GM12878 (cell line): ENCODE data around the gene SLFN14. TPM values are rescaled to one million over a fixed set of nuclear protein-coding genes. Genes with fewer than 3 reads are reported as not detected.

Experiments used
- ATAC-seq: fragments of 200-7000 bp; cut with Tn5 transposase; 3 replicates; pipeline ENCODE4 v1.9.1; 2020; ENCODE audit warnings: mild to moderate bottlenecking, moderate library complexity
- BruUV-seq: library from RNA; stranded (reverse); fragments of 400-500 nt; replicated peaks from 2 replicates; lab custom pipeline; 2021; lab: Mats Ljungman, UMichigan
- CTCF ChIA-PET: fragments of 300-600 bp; sonication (Branson Sonifier 250); formaldehyde crosslinking; extraction: SDS; loops from one replicate; lab custom pipeline; 2021; ENCODE audit warnings: inconsistent platforms; lab: Yijun Ruan, JAX
- POLR2A ChIA-PET: fragments of 350-600 bp; formaldehyde crosslinking; extraction: SDS; loops from one replicate; lab custom pipeline; 2021; ENCODE audit warnings: inconsistent platforms; lab: Charles Lee
- RAD21 ChIA-PET: fragments of 300-600 bp; sonication (Branson Sonifier 250); formaldehyde crosslinking; loops from one replicate; lab custom pipeline; 2023; ENCODE audit warnings: antibody characterized with exemption; ENCODE audit not compliant: unreplicated experiment; lab: Charles Lee
- SMC1A ChIA-PET: fragments of 300-600 bp; sonication (Branson Sonifier 250); formaldehyde crosslinking; loops from one replicate; lab custom pipeline; 2023; ENCODE audit not compliant: unreplicated experiment, uncharacterized antibody; lab: Charles Lee
- DNase-seq: peaks from one replicate; pipeline ENCODE4 v3.0.0-alpha.2; 2011; ENCODE audit warnings: low read depth, low spot score
- FAIRE-seq: peaks from 3 replicates; lab custom pipeline; 2011; peaks lifted over from hg19 to GRCh38; lab: Jason Lieb, UNC
- H2AFZ ChIP-seq: 2 replicates; pipeline ENCODE4 v1.6.0; 2011; ENCODE audit warnings: low read depth, low read length, control low read depth; ENCODE audit not compliant: control insufficient read depth
- H3K27ac ChIP-seq: 2 replicates; pipeline ENCODE4 v1.5.1; 2011; ENCODE audit warnings: control low read depth; ENCODE audit not compliant: control insufficient read depth, insufficient read depth
- H3K27me3 ChIP-seq, 2 experiments: replicated peaks in 1 of 2; 2 replicates each; pipeline versions ENCODE4 v1.6.0 to v1.6.1; 2011; ENCODE audit warnings: low read length in 1 of 2; ENCODE audit not compliant: control insufficient read depth in 2 of 2, insufficient read depth in 2 of 2
- H3K36me3 ChIP-seq, 2 experiments: 2 replicates each; pipeline ENCODE4 v1.5.1; 2011; ENCODE audit warnings: low read length in 1 of 2; ENCODE audit not compliant: control insufficient read depth in 2 of 2, insufficient read depth in 2 of 2
- H3K4me1 ChIP-seq: 2 replicates; pipeline ENCODE4 v1.6.1; 2011; ENCODE audit warnings: mild to moderate bottlenecking, low read length, moderate library complexity, mixed read lengths; ENCODE audit not compliant: control insufficient read depth, insufficient read depth
- H3K4me2 ChIP-seq: 2 replicates; pipeline ENCODE4 v1.6.0; 2011; ENCODE audit warnings: control low read depth; ENCODE audit not compliant: control insufficient read depth, insufficient read depth
- H3K4me3 ChIP-seq: fragments of 200-600 bp; sonication (generic); 2 replicates; pipeline ENCODE4 v1.5.1; 2016
- H3K79me2 ChIP-seq: 2 replicates; pipeline ENCODE4 v1.6.0; 2011; ENCODE audit warnings: low read length; ENCODE audit not compliant: control insufficient read depth, insufficient read depth
- H3K9ac ChIP-seq: 2 replicates; pipeline ENCODE4 v1.8.0; 2011; ENCODE audit warnings: low read length, control low read depth, mixed read lengths; ENCODE audit not compliant: control insufficient read depth, insufficient read depth
- H3K9me3 ChIP-seq: replicated peaks from 3 replicates; pipeline ENCODE4 v1.5.1; 2011; ENCODE audit warnings: mild to moderate bottlenecking, low read length; ENCODE audit not compliant: control insufficient read depth, insufficient read depth
- H4K20me1 ChIP-seq: 2 replicates; pipeline ENCODE4 v1.6.0; 2011; ENCODE audit not compliant: control insufficient read depth, insufficient read depth
- ASH2L ChIP-seq: fragments of 300-600, 200-600 bp; sonication (generic); IDR thresholded peaks from 2 replicates; pipeline ENCODE4 v1.6.1; 2017; ENCODE audit warnings: low read depth, mild to moderate bottlenecking, borderline replicate concordance
- BMI1 ChIP-seq: fragments of 450-650 bp; IDR thresholded peaks from 2 replicates; pipeline ENCODE4 v1.6.1; 2016; ENCODE audit warnings: mild to moderate bottlenecking, moderate library complexity, borderline replicate concordance
- CEBPB ChIP-seq, 2 experiments: fragments of 150-350 bp in 1 of 2; IDR thresholded peaks; 2 replicates each; pipeline ENCODE4 v1.6.1; 2012 to 2014; ENCODE audit warnings: low read depth in 2 of 2, low read length in 2 of 2, borderline replicate concordance in 1 of 2, inconsistent platforms in 1 of 2
- CREB1 ChIP-seq: IDR thresholded peaks from 2 replicates; pipeline ENCODE4 v1.6.1; 2012; ENCODE audit warnings: low read depth, mild to moderate bottlenecking, inconsistent platforms
- EGR1 ChIP-seq, 2 experiments: IDR thresholded peaks; 1 replicate in 1 of 2; 2 replicates in 1 of 2; pipeline ENCODE4 v1.6.1; 2011 to 2012; ENCODE audit warnings: low read depth in 2 of 2, low read length in 2 of 2, borderline replicate concordance in 1 of 2, mild to moderate bottlenecking in 1 of 2, moderate library complexity in 1 of 2
- ESRRA ChIP-seq: IDR thresholded peaks from 2 replicates; pipeline ENCODE4 v1.6.1; 2012; ENCODE audit warnings: mild to moderate bottlenecking, low read length, improper control_type of control experiment
- FOXM1 ChIP-seq: IDR thresholded peaks from 2 replicates; pipeline ENCODE4 v1.6.1; 2012; ENCODE audit warnings: low read depth, mild to moderate bottlenecking, inconsistent platforms, low read length, moderate library complexity
- HDGF ChIP-seq: fragments of 450-650 bp; IDR thresholded peaks from 2 replicates; pipeline ENCODE4 v1.6.1; 2016; ENCODE audit warnings: antibody characterized with exemption
- KAT2A ChIP-seq: conservative IDR thresholded peaks from 2 replicates; pipeline ENCODE4 v1.6.1; 2011; ENCODE audit warnings: low read depth, low read length; ENCODE audit not compliant: control insufficient read depth
- KLF5 ChIP-seq: fragments of 450-650 bp; IDR thresholded peaks from 2 replicates; pipeline ENCODE4 v1.6.1; 2014; ENCODE audit warnings: mild to moderate bottlenecking; ENCODE audit not compliant: partially characterized antibody
- MXI1 ChIP-seq: fragments of 150-350 bp; IDR thresholded peaks from 2 replicates; pipeline ENCODE4 v1.6.1; 2011; ENCODE audit warnings: low read depth, mild to moderate bottlenecking, inconsistent platforms, low read length, improper control_type of control experiment
- STAT3 ChIP-seq: IDR thresholded peaks from 2 replicates; pipeline ENCODE4 v1.6.1; 2011; ENCODE audit warnings: low read depth, low read length, improper control_type of control experiment
- ZNF592 ChIP-seq: fragments of 450-650 bp; IDR thresholded peaks from 2 replicates; pipeline ENCODE4 v1.6.1; 2017; ENCODE audit warnings: mild to moderate bottlenecking, moderate library complexity
- WGBS: methylation state at CpG from one replicate; pipeline ENCODE4 v1.1.6; 2016; ENCODE audit warnings: low lambda C conversion rate; ENCODE audit not compliant: insufficient replicate concordance, insufficient coverage; ENCODE audit errors: missing lambda C conversion rate; 5-methylcytosine and 5-hydroxymethylcytosine counted together
- in situ Hi-C: fragments of 300-500 bp; cut with MboI; formaldehyde crosslinking; loops from 9 replicates; pipeline ENCODE4 v1.14.3; 2018; ENCODE audit warnings: mixed read lengths
- intact Hi-C: fragments of 100-400 bp; cut with micrococcal nuclease; formaldehyde crosslinking; loops from one replicate; pipeline ENCODE4 v1.14.2; 2022; ENCODE audit not compliant: unreplicated experiment
- polyA plus RNA-seq, 11 experiments: library from polyadenylated mRNA; depleted of rRNA in 4 of 11; unstranded in 6 of 11; stranded (reverse) in 5 of 11; fragments of >200 nt; fragmentation: Nextera tagmentation in 4 of 11; fragmentation: Illumina TruSeq in 1 of 11; extraction: Ambion mirVana in 4 of 11; extraction: Trizol in 1 of 11; gene quantifications; 1 replicate in 1 of 11; 2 replicates in 10 of 11; pipeline versions ENCODE4 v1.2.1 to v1.2.3, GENCODE V29; 2011 to 2016; ENCODE audit warnings: inconsistent platforms in 2 of 11, missing spikeins in 2 of 11, low read depth in 1 of 11
- total RNA-seq, 4 experiments: library from RNA; depleted of rRNA in 3 of 4; stranded (reverse); fragments of >200 nt in 3 of 4; fragmentation: Illumina TruSeq in 1 of 4; extraction: Trizol in 1 of 4; gene quantifications; 2 replicates each; pipeline versions ENCODE4 v1.2.1 to v1.2.3, GENCODE V29; 2013 to 2021
- TF ChIP-seq, protein P1 (sequence below): IDR thresholded peaks from 2 replicates; pipeline ENCODE4 v1.6.1; 2011; ENCODE audit warnings: low read depth, low read length, improper control_type of control experiment, borderline replicate concordance
- TF ChIP-seq, protein P2 (sequence below): fragments of 450-650 bp; formaldehyde crosslinking; IDR thresholded peaks from 2 replicates; pipeline ENCODE4 v1.5.0; 2022; ENCODE audit warnings: mild to moderate bottlenecking, missing genetic modification characterization

The SLFN14 gene
- total and polyA plus RNA-seq, 10 of the 15 experiments (the other 5 are each of a cell fraction or from before 2014, with no cell fraction given) = 0.06 to 0.11 (median 0.06) TPM; not detected in 7

GRCh38 chr17:35586569-35587073 is 26.0 kb upstream of the SLFN14 start (continued):
- no peak for TF ChIP-seq STAT3

DNA sequence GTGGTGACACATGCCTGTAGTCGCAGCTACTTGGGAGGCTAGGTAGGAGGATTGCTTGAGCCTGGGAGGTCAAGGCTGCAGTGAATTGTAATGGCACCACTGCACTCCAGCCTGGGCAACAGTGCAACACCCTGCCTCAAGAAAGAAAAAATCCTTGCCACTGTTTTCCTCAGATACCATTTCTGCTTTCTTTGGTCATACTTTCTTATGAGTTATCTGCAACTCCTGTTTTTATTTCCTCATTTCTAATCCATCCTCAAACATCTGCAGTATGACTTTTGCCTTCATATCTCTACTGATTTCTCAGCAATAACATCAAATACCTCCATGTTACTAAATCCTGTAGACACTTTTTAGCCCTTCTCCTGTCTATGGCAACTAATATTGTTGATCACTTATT is 23.4 kb upstream of the SLFN14 start:
- in situ Hi-C loops = no loop called here
- Histone ChIP-seq H3K4me1 (peaks cover 14% of the 10 kb centered on the region), H2AFZ (no peak overlapping the region), H3K9ac (no peak overlapping the region), H3K4me3 (no peak overlapping the region), H3K36me3 (no peaks in the 10 kb centered on the region), H3K9me3 (no peaks in the 10 kb centered on the region), H3K4me2 (no peak overlapping the region), H3K27ac (no peak overlapping the region), H3K27me3 (no peaks in the 10 kb centered on the region), H3K79me2 (peaks cover 20% of the 10 kb centered on the region), H4K20me1 (no peaks in the 10 kb centered on the region)
- no TSS peak for BruUV-seq
- ATAC-seq (no peak), DNase-seq (no peak), FAIRE-seq (no peak)
- 57% methylated on average over 1 of the region's 1 CpG for WGBS
- POLR2A ChIA-PET = no interaction called here
- intact Hi-C loops = no loop called here
- CTCF ChIA-PET = no interaction called here
- RAD21 ChIA-PET = no interaction called here
- SMC1A ChIA-PET = no interaction called here
- TF ChIP-seq ZNF592 (no peak), KLF5 (no peak), EGR1 (IDR thresholded peaks at IDR 0.05; ENCODE audit: borderline replicate concordance in 1 of 2, low read depth in 2 of 2, low read length in 2 of 2) (no peak), HDGF (no peak), FOXM1 (no peak), ASH2L (no peak), ESRRA (no peak), BMI1 (no peak), CEBPB (IDR thresholded peaks at IDR 0.05; ENCODE audit: borderline replicate concordance in 1 of 2, low read depth in 2 of 2, low read length in 2 of 2) (no peak), KAT2A (no peak), CREB1 (no peak), MXI1 (no peak)
- TF ChIP-seq, protein P1, sequence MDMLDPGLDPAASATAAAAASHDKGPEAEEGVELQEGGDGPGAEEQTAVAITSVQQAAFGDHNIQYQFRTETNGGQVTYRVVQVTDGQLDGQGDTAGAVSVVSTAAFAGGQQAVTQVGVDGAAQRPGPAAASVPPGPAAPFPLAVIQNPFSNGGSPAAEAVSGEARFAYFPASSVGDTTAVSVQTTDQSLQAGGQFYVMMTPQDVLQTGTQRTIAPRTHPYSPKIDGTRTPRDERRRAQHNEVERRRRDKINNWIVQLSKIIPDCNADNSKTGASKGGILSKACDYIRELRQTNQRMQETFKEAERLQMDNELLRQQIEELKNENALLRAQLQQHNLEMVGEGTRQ = no peak
- TF ChIP-seq, protein P2, sequence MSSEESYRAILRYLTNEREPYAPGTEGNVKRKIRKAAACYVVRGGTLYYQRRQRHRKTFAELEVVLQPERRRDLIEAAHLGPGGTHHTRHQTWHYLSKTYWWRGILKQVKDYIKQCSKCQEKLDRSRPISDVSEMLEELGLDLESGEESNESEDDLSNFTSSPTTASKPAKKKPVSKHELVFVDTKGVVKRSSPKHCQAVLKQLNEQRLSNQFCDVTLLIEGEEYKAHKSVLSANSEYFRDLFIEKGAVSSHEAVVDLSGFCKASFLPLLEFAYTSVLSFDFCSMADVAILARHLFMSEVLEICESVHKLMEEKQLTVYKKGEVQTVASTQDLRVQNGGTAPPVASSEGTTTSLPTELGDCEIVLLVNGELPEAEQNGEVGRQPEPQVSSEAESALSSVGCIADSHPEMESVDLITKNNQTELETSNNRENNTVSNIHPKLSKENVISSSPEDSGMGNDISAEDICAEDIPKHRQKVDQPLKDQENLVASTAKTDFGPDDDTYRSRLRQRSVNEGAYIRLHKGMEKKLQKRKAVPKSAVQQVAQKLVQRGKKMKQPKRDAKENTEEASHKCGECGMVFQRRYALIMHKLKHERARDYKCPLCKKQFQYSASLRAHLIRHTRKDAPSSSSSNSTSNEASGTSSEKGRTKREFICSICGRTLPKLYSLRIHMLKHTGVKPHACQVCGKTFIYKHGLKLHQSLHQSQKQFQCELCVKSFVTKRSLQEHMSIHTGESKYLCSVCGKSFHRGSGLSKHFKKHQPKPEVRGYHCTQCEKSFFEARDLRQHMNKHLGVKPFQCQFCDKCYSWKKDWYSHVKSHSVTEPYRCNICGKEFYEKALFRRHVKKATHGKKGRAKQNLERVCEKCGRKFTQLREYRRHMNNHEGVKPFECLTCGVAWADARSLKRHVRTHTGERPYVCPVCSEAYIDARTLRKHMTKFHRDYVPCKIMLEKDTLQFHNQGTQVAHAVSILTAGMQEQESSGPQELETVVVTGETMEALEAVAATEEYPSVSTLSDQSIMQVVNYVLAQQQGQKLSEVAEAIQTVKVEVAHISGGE = no peak
